ES-I3 (cell line): ENCODE measurements around the gene TJP1.
"Not testable (repeated sequence)": the region's sequence is repeated elsewhere in the genome, so short reads cannot be mapped to it uniquely, and the experiment has no call there.

Experiments
- H3K36me3 ChIP-seq: 2 replicates; pipeline ENCODE4 v1.6.1; 2013; ENCODE audit warnings: mild to moderate bottlenecking, low read length, control low read depth, moderate library complexity; ENCODE audit not compliant: insufficient read depth
- H3K4me1 ChIP-seq: 2 replicates; pipeline ENCODE4 v1.6.1; 2013; ENCODE audit warnings: mild to moderate bottlenecking, control low read depth, low read length; ENCODE audit not compliant: insufficient read depth
- H3K9ac ChIP-seq: 2 replicates; pipeline ENCODE4 v1.6.1; 2013; ENCODE audit warnings: low read depth, mild to moderate bottlenecking, low read length, moderate library complexity
- H3K9me3 ChIP-seq: 2 replicates; pipeline ENCODE4 v1.6.1; 2013; ENCODE audit warnings: mild to moderate bottlenecking, low read length, moderate library complexity; ENCODE audit not compliant: control insufficient read depth, insufficient read depth

TJP1 gene

GRCh38 chr15:29774900-29775299, 47.4 kb downstream of the TJP1 start:
- H3K36me3 ChIP-seq = peaks cover 3% of the 10 kb centered on the region; the same call in 1 of the 2 replicates
- no peaks in the 10 kb centered on the region for H3K9me3 ChIP-seq
- peaks cover 35% of the 10 kb centered on the region for H3K4me1 ChIP-seq
- no peak overlapping the region for H3K9ac ChIP-seq

- H3K9me3 ChIP-seq = no peaks in the 10 kb centered on the region
- H3K36me3 ChIP-seq = peaks cover 8% of the 10 kb centered on the region
- H3K9ac ChIP-seq = no peak overlapping the region
- H3K4me1 ChIP-seq = peaks cover 27% of the 10 kb centered on the region
Observed at GRCh38 chr15:29773816-29774215, 48.5 kb downstream of the TJP1 start.

GRCh38 chr15:29773000-29773399, 49.3 kb downstream of the TJP1 start:
- Histone ChIP-seq H3K36me3 (peaks cover 8% of the 10 kb centered on the region), H3K9ac (no peak overlapping the region)

GRCh38 chr15:29770796-29771195, 51.5 kb downstream of the TJP1 start:
- H3K9me3 ChIP-seq = no peaks in the 10 kb centered on the region
- H3K4me1 ChIP-seq = peaks cover 7% of the 10 kb centered on the region; the same call in 1 of the 2 replicates
- H3K36me3 ChIP-seq = peaks cover 17% of the 10 kb centered on the region

More at GRCh38 chr15:29773000-29773399, 49.3 kb downstream of the TJP1 start:
- H3K9me3 ChIP-seq = no peaks in the 10 kb centered on the region
- H3K4me1 ChIP-seq = peaks cover 19% of the 10 kb centered on the region; the same call in 1 of the 2 replicates

GRCh38 chr15:29765898-29766527, 56.3 kb downstream of the TJP1 start:
- no peak overlapping the region for H3K9ac ChIP-seq
- H3K36me3 ChIP-seq = peaks cover 26% of the 10 kb centered on the region
- H3K4me1 ChIP-seq = no peaks in the 10 kb centered on the region; the same call in 1 of the 2 replicates
- H3K9me3 ChIP-seq = no peaks in the 10 kb centered on the region

More at GRCh38 chr15:29770796-29771195, 51.5 kb downstream of the TJP1 start:
- no peak overlapping the region for H3K9ac ChIP-seq

GRCh38 chr15:29765234-29765841, 56.9 kb downstream of the TJP1 start:
- no peak overlapping the region for H3K9ac ChIP-seq
- H3K9me3 ChIP-seq = no peaks in the 10 kb centered on the region
- H3K36me3 ChIP-seq = peaks cover 26% of the 10 kb centered on the region
- H3K4me1 ChIP-seq = no peaks in the 10 kb centered on the region; the same call in 1 of the 2 replicates

- Histone ChIP-seq H3K4me1 (peaks cover 31% of the 10 kb centered on the region; the same call in 1 of the 2 replicates), H3K36me3 (peaks cover 2% of the 10 kb centered on the region), H3K9me3 (no peaks in the 10 kb centered on the region)
Observed at GRCh38 chr15:29759596-29759995, 62.7 kb downstream of the TJP1 start.

GRCh38 chr15:29756358-29757267, 65.7 kb downstream of the TJP1 start:
- no peaks in the 10 kb centered on the region for H3K9me3 ChIP-seq
- H3K9ac ChIP-seq = no peak overlapping the region
- no peaks in the 10 kb centered on the region for H3K36me3 ChIP-seq
- H3K4me1 ChIP-seq = peaks cover 31% of the 10 kb centered on the region; the same call in 1 of the 2 replicates

More at GRCh38 chr15:29759596-29759995, 62.7 kb downstream of the TJP1 start:
- no peak overlapping the region for H3K9ac ChIP-seq

- not testable (repeated sequence) for H3K9ac ChIP-seq, H3K36me3 ChIP-seq, H3K9me3 ChIP-seq
- H3K4me1 ChIP-seq = peaks cover 31% of the 10 kb centered on the region; the same call in 1 of the 2 replicates
Observed at GRCh38 chr15:29754009-29754408, 68.3 kb downstream of the TJP1 start.

- H3K4me1 ChIP-seq = peaks cover 27% of the 10 kb centered on the region; the same call in 1 of the 2 replicates
- H3K9ac ChIP-seq = no peak overlapping the region
- H3K36me3 ChIP-seq = peaks cover 4% of the 10 kb centered on the region; the same call in 1 of the 2 replicates
- no peaks in the 10 kb centered on the region for H3K9me3 ChIP-seq
Observed at GRCh38 chr15:29753506-29753905, 68.8 kb downstream of the TJP1 start.

- no peak overlapping the region for H3K9ac ChIP-seq
- peaks cover under 1% of the 10 kb centered on the region; the same call in 1 of the 2 replicates for H3K4me1 ChIP-seq
- H3K36me3 ChIP-seq = peaks cover 4% of the 10 kb centered on the region; the same call in 1 of the 2 replicates
- no peaks in the 10 kb centered on the region for H3K9me3 ChIP-seq
Observed at GRCh38 chr15:29750754-29751153, 71.5 kb downstream of the TJP1 start.

- H3K9me3 ChIP-seq = no peaks in the 10 kb centered on the region
- no peaks in the 10 kb centered on the region for H3K4me1 ChIP-seq
- H3K9ac ChIP-seq = no peak overlapping the region
- peaks cover 4% of the 10 kb centered on the region; the same call in 1 of the 2 replicates for H3K36me3 ChIP-seq
Observed at GRCh38 chr15:29749365-29750086, 72.7 kb downstream of the TJP1 start.

- peaks cover 4% of the 10 kb centered on the region; the same call in 1 of the 2 replicates for H3K36me3 ChIP-seq
- no peak overlapping the region for H3K9ac ChIP-seq
- no peaks in the 10 kb centered on the region for H3K9me3 ChIP-seq
- no peaks in the 10 kb centered on the region for H3K4me1 ChIP-seq
Observed at GRCh38 chr15:29747837-29748417, 74.3 kb downstream of the TJP1 start.
